ENCODE results near the gene RAB12.
"Not testable (repeated sequence)": the region's sequence is repeated elsewhere in the genome, so short reads cannot be mapped to it uniquely, and the experiment has no call there.

RAB12 gene

DNA sequence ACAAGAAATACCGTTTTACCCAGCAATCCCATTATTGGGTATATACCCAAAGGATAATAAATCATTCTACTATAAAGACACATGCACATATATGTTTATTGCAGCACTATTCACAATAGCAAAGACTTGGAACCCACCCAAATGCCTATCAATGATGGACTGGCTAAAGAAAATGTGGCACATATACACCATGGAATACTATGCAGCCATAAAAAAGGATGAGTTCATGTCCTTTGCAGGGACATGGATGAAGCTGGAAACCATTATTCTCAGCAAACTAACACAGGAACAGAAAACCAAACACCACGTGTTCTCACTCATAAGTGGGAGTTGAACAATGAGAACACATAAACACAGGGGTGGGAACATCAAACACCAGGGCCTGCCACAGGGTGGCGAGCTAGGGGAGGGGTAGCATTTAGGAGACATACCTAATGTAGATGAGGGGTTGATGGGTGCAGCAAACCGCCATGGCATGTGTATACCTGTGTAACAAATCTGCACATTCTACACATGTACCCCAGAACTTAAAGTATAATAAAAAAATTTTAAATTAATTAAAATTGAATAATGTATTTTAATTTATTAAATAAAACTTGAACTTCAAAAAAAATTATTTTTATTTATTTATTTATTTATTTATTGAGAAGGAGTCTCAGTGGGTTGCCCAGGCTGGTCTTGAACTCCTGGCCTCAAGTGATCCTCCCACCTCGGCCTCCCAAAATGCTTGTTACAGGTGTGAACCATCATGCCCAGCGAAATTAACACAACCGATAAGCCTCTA is 42.4 kb downstream of the RAB12 start:
- DNase-seq, result not testable (repeated sequence)

DNA sequence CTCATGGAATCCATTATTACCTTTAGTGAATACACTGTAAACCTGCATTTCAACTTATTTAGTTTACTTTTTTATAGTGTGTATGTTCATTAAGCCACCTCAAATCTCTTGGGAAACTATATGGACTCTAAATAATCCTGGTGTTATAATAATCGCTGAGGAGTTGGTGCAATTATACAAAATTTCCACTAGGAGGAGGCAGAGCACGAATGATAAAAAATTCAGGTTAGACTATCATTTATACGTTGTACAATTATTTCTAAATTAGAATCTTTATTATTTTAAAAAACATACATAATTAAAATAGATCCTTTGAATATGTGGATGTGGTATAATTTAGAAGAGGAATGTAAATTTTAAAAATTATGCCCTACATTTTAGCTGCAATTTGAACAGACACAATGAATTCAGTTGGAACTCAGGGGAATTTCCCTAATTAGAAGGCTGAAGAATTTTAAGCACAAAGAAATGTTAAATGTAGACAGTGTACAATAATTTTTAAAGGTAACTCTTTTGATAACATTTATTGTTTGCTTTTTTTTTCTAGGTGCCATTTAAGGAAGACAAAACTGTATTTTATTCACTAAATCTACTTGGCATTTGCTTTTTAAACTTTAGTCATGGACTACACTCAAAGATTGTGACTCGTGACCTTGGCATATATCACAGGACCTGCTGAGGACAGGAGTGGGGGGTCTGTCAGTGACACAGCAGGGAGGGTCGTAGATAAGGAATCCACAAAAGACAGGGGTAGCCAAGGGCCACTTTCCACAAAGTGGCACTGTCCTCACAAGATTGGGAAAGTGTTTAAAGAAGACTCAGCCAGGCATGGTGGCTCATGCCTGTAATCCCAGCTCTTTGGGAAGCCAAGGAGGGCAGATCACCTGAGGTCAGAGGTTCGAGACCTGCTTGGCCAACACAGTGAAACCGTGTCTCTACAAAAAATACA is 45.5 kb downstream of the RAB12 start:
- DNase-seq, result no peak

DNA sequence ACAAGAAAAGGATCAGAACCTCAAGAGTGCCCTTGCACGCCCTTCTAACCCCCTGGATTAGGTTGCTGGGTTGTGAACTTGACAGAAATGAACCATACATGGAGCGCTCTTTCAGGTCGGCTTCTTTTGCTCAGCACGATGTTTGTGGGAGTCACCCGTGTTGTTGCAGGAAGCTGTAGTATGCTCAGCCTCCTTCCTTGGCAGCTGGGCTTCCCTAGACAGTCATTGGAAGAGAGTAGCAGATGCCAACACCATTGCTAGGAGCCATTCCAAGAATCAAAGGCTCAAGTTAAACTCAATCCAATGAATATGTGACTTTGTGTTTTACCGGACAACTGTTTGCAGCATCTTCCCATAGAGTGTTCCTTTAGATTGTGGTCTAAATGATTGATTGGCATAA is 47.0 kb downstream of the RAB12 start:
- no peak for DNase-seq

DNA sequence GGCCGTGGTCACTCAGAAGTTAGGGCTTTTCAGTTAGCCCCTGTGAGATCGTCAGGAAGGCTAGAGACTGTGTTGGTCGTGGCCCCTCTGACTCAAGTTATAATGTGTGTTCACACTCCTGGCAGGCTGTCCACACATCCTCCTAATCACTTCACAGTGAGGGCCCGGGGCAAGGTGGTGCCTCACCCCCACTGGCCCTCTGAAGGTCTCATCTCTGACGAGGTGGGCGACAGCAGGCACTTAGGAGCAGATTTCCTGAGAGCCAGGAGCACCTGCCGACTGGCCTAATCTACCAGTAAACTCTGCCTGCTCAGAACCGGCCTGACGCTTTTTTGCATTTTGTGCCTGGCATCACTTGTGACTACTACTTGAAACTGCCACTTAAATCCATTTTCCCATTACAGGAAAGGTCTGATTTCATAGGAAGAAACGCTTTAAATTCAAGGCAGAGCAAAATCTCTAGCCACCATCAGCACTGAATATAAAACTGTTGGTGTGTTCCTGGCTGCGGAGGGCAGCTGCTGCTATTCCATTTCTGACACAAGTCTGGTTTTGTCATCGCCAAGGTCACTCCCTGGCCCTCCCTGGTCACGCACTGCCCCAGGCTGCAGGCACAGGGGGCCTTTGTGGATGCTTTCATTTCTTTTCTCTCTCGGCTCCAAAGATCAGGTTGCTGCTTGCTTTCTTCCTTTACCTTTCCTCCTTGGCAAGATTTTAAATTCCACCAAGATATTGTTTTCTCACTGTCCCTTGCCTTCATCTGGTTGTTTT is 48.0 kb downstream of the RAB12 start:
- no peak for DNase-seq

DNA sequence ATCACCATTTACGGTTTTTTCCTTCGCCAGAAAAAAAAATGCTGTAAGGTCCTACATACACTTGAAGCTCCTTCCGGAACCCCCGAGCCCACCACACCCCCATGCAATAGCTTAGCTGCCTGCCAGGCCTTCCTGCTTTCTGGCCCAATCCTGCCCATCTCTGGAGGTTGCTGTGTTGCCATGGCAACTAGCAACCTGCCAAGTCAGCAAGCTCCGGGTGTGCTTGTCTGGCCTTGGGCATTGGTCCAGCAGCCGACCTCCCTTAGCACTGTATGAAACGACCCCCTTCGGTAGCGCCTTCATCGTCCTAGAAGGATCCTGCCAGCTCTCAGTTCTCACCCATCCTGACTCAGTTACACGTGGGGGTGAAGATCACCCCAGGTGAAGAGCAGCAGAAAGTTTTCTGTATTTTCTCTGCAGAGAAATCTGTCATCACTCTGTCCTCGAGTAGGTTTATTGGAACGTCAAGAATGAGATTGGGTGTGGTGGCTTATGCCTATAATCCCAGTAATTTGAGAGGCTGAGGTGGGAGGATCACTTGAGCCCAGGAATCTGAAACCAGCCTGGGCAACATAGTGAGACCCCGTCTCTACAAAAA is 48.7 kb downstream of the RAB12 start:
- no peak for DNase-seq

DNA sequence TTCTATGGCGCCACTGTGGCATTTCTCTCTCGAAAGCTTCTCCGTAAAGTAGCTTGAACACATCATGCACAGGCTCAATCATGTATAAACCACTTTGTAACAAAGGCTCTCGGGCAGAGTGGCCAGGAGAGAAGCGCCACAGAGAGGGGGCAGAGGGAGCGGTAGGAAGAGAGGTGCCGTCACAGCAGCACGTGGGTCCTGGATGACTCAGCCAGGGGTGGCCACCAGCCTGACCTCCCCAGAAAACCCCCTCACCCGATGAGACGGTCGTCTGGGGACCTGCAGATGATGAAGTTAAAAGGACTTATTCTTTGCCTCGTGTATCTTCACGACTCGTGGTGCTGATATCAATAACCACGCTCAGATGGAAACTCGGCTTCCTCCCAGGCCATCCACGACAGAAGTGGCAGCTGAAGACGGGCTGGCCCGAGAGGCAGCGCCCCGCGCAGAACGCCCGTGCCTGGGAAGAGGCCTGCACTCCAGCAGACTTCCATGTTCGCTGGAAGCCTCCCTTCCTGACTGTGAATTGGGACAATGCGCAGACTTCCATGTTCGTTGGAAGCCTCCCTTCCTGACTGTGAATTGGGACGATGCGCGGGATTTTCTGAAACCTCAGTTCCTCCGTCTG is 49.7 kb downstream of the RAB12 start:
- no peak for DNase-seq

DNA sequence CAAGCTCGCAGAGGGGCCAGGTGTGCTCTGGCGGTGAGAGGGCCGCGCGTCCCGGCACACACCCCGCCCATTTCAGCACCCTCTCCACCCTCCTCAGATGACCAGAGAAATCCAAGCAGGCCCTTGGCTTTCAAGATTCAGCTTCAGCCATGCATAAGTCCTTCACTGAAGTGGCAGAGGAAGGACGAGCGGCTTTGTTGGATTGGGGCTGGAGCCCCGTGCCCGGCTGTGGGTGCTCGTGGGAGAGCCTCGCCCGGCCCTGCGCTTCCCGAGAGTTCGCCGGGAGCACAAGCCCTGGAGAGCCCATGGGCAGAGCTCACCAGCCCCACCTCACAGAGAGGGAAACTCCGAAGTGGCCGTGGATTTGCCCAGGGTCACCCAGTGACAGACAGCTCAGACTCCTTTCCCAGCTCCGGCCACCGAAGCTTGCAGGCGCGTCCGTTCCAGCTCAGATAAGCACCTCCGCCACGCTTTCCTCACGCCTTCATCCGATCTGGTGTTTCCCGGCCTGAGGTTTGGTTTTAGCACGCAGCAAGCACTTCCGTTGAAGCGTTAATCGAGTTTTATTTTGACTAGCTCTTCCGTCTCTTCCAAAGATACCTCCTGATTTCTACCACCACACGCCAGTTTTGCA is 50.5 kb downstream of the RAB12 start:
- DNase-seq, result no peak

DNA sequence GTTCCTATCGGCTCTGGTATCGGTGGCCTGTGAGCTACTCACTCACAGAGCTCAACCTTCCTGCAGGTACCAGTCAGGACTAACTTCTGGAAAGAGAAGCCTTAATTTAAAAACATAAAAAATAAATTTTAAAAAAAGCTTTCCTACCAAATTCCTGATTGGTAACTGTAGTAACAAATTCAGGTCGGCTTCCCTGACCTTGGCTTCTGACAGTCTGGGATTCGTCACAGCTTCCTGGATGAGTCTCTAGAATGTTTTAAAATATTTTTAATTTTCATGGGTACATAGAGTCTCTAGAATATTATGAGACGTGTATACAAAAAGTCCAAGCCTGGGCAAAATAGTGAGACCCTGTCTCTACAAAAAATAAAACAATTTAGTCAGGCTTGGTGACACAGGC is 51.1 kb downstream of the RAB12 start:
- no peak for DNase-seq

DNA sequence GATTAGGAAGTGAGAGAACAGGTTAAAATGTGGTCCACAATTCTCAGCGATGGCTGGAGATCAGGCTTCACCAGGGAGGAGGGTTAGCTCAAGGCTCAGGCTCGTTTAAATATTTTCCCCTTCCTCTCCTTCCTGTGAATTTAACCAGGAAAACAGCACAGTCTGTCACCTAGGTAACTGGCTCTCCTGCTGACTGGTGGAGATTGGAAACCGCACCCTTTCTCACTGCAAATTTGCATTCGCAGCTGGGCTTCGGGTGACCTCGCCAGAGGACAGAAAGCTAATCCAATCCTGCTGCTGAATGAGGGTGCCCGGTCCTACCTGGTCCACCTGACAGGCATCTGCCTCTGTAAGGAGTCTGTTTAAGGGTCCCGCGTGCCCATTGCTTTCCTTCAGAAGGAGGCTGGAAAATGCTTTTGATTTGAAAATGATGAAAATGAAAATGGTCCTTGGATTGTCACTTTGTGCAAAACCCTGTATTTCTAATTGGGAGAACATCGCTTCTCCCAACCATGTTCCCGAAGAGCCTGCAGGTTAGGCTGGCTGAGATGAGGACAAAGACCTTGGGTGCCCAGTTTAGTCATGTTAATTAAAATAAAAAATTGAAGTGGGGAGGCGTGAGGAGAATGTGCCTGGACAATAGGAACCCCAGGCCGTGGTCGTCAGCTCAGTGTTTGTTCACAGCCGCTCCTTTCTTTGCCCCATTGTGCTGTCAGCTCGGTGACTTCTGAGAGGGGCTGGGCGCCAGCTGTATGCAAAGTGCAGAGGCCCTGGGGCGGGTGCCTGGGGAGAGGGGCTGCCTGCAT is 52.7 kb downstream of the RAB12 start:
- DNase-seq, result no peak

DNA sequence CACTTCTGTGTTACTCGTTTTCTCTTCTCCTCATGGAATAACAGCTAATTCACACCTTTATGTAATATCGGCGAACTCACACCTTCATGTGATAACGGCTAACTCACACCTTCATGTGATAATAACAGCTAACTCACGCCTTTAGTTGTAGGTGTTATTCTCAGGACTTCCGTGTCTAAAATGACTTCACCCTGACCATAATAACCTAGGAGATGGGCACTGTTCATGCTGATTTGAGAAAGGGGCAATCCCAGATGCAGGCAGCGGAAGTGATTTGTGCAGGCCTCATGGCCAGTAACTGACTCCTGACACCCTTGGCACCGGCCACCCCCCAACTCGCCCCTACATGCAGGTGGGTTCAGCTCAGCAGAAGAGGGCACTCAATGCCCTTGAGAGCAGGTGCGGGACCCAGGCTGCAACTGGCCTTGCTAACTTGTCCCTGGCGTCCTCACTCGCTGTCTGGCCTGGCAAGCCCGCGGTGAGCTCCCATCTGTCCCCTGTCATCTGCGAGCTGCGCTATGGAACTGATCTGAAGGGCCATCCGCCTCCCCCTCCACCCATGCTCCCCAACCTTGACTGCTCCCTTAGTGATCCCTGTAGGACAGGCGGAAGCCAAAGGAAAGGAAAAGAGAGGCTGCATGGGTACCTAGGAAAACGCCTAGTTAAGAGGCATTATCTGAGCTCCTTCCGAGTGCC is 53.5 kb downstream of the RAB12 start:
- DNase-seq, result no peak

DNA sequence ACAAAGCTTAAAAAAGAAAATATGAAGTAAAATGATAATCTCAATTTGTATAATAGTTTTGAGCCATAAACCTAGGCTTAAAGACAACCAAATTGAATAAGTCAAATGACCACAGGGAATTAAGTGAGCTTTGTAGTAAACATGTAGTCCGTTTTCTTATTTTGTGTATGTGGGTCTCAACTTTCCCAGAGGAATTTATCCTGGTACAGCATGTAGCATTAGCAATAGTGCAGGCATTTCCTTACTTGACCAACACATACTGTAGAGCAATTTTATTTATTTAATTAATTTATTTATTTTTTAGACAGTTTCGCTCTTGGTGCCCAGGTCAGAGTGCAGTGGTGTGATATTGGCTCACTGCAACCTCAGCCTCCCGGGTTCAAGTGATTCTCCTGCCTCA is 58.6 kb downstream of the RAB12 start:
- no peak for DNase-seq

DNA sequence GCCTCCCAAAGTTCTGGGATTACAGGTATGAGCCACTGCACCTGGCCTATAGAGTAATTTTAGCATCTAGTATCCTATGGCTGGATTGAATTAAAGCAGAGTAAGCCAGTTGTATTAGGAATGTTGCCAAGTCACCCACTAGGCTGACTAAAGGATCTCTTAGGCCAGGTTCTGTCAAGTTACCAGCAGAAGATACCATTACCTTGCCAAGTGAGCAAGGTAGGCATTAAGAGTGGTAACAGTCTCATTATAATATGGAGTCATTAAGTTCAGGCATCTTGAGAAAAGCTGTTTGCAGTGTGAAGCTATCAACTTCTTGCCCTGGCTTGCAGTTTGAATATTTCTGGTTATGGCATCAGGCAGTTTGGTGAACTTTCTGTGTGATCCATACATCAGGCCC is 59.1 kb downstream of the RAB12 start:
- no peak for DNase-seq

DNA sequence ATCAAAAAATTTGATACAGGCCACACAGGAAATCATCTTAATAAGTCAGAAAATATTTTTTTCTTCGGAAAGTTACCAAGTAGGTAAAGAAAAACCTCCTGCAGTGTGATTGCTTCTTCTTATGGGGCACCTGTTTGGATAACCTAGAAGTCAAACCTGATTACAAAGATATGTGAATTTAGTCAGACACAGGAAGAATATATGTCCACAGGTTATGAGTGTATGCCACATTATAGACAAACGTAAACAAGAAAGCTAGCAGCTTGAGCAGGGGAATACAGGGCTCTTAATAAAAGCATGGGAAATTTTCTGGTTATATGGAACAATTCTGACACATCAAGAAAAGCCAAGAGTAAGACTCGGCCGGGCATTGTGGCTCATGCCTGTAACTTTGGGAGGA is 60.3 kb downstream of the RAB12 start:
- DNase-seq, result no peak

DNA sequence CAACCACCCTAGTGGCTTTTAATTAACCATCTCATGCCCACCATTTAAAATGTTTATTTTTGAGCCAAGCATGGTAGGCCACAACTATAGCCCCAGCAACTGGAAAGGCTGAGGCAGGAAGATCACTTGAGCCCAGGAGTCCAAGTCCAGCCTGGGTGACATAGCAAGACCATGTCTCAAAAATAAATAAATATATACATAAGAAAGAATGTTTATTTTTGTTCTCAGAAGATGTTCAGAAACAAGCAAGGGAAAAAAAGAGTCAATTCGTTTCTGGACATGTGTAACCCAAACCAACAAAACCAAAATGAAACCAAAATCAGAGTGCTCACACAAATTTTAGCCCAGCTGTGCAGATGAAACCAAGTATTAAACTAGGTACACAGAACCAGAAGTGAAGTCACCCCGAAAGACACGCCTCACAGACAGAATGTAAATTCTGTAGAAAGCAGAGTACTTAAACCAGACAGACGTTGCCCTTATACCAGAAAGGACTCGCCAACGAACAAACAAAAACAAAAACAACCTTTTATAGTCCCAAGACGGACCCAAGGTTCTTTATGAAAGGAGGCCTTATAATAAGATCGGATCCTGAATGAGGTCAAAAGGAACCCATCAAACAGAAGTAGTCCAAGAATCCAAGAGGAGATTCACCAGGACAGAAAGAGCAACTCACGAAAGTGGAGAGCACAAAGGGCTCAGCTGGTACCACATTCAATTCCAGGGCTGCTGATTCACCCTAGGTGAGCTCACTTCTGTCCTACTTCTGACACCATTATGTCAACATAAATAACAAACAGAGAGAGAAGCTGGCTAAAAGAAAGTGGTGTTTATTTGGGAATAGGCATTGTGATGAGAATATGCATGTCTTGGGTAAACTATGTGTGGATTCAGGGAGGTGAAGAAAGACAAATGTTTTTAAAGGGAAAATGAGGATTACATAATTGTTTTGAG is 64.3 kb downstream of the RAB12 start:
- DNase-seq, result no peak

DNA sequence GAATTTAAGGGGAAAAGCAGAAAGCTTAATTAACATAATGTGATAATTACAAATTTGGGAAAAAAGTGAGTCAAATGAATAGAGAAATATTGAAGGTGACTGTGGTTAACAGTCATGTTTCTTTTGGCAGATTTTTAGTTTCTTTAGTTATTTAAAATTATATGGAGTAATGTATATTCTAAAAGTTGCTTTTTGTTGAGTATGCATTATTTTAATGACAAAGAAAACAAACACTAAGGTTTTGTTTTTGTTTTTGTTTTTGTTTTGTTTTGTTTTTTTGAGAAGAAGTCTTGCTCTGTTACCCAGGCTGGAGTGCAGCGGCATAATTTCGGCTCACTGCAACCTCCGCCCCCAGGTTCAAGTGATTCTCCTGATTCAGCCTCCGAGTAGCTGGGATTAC is 65.8 kb downstream of the RAB12 start:
- no peak for DNase-seq

DNA sequence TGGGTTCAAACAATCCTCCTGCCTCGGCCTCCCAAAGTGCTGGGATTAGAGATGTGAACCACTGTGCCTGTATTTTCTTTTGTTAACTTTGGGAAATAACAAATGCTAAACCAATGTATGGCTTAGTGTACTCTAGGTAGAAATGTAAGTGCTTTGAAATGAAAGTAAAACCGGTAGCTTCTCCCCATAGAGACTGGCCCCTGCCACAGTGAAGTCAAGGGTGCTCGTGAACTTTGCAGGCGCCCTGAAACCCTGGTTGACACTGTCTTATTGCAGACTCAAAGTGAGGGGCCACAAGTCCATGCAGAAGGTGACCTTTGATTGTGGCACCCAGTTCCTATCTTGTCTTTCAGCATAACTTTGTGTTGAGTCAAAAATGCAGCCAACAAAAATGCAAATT is 72.0 kb downstream of the RAB12 start:
- DNase-seq, result no peak

DNA sequence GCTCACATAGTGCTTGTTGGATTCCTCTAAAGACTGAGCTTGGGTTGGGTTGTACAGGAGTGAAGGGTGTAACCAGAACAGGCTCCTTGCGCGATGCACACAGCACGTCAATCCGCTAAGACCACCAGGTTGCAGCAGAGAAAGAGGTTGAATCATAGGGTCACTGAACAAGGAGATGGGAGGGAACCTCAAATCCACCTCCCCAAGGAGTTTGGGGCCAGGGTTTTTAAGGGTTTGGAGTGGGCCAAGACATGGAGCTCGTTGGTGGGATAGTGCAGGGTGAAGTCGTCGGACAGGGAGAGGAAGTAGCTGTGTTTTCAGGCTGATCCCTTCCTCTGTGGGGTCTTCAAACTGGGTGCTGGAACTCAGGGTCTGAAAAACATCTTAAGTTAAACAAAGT is 75.3 kb downstream of the RAB12 start:
- DNase-seq, result no peak

DNA sequence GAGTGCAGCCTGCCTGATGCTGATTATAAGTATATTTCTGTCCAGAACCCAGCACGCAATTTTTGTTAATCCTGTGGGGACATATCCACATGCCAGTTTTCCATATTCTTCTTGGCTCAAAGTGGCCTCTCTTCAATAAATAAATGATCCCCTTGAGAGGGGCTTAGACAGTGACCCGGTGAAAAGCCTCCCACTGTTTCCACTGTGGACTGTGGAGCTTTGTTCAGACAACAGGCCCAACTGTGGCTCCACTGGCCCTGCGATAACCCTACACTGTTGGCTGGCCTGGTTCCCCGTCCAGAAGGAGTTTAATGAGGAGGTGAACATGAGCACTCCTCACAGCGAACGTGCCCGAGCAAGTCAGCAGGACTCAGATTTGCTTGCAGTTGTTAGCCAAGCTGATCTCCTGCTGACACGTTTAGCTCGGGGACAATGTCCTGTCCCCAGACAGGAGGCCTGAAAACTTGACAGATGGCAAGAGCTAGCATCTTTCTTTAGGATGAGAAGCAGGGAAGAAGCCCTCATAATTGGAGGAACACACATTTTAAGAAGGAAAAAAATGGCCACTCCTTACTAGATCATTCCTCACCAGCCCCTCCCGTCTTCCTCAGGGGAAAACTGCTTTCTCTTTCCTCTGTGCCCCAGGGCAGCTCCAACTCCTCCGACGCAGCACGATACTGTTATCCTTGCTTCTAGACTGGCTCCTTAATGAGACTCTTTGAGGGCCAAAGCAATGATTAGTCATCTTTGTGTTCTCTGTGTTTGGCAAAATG is 76.1 kb downstream of the RAB12 start:
- no peak for DNase-seq

DNA sequence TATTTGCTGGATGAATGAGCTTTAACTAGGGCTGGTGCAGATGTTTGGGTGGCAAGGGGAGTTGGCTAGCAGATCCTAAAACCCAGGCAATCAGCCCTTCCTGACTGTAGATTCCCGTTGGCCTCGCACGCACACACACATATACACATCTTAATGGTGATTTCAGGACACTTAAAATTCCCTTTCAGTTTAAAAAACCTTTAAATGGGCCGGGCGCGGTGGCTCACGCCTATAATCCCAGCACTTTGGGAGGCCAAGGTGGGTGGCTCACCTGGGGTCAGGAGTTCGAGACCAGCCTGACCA is 76.6 kb downstream of the RAB12 start:
- no peak for DNase-seq
